IMR-90 (cell line): ENCODE data around the gene P2RX7. TPM values are rescaled to one million over a fixed set of nuclear protein-coding genes. Genes with fewer than 3 reads are reported as not detected.

Source experiments
- ATAC-seq: fragments of 200-7000 bp; cut with Tn5 transposase; 2 replicates; pipeline ENCODE4 v1.9.1; 2020; ENCODE audit warnings: low read depth, mild to moderate bottlenecking, moderate library complexity
- BruUV-seq: library from RNA; stranded (reverse); fragments of 400-500 nt; replicated peaks from 2 replicates; lab custom pipeline; 2021; lab: Mats Ljungman, UMichigan
- CTCF ChIA-PET: fragments of 300-600 bp; formaldehyde crosslinking; extraction: SDS; loops from one replicate; lab custom pipeline; 2021; ENCODE audit warnings: antibody characterized with exemption; lab: Yijun Ruan, JAX
- POLR2A ChIA-PET: fragments of 300-600 bp; sonication (Branson Sonifier 250); formaldehyde crosslinking; loops from one replicate; lab custom pipeline; 2022; ENCODE audit warnings: antibody characterized with exemption; ENCODE audit not compliant: unreplicated experiment; lab: Charles Lee
- DNase-seq: peaks from one replicate; pipeline ENCODE4 v3.0.0; 2013
- H2AFZ ChIP-seq: replicated peaks from 2 replicates; pipeline ENCODE3; 2013; ENCODE audit warnings: low read length, mild to moderate bottlenecking; ENCODE audit not compliant: poor library complexity
- H2AK5ac ChIP-seq: 2 replicates; pipeline ENCODE4 v1.6.1; 2013; ENCODE audit warnings: low read depth, low read length, inconsistent platforms
- H2AK9ac ChIP-seq: replicated peaks from 2 replicates; pipeline ENCODE3; 2013; ENCODE audit warnings: mild to moderate bottlenecking, low read depth, low read length, moderate library complexity; ENCODE audit not compliant: poor library complexity
- H2BK120ac ChIP-seq: 2 replicates; pipeline ENCODE4 v1.6.1; 2013; ENCODE audit warnings: low read depth, low read length, inconsistent platforms
- H2BK15ac ChIP-seq: 3 replicates; pipeline ENCODE4 v1.6.1; 2013; ENCODE audit warnings: low read depth, low read length, inconsistent platforms
- H2BK20ac ChIP-seq: 2 replicates; pipeline ENCODE4 v1.6.1; 2013; ENCODE audit warnings: low read depth, mild to moderate bottlenecking, inconsistent platforms, low read length, moderate library complexity
- H2BK5ac ChIP-seq: 2 replicates; pipeline ENCODE4 v1.6.1; 2013; ENCODE audit warnings: mild to moderate bottlenecking, low read depth, low read length, inconsistent platforms; ENCODE audit not compliant: poor library complexity, severe bottlenecking
- H3K14ac ChIP-seq: replicated peaks from 2 replicates; pipeline ENCODE4 v1.6.1; 2013; ENCODE audit warnings: low read depth, low read length, inconsistent platforms
- H3K18ac ChIP-seq: 2 replicates; pipeline ENCODE4 v1.6.1; 2013; ENCODE audit warnings: low read depth, low read length, control low read depth
- H3K23ac ChIP-seq: 2 replicates; pipeline ENCODE4 v1.6.1; 2013; ENCODE audit warnings: low read depth, low read length, inconsistent platforms
- H3K27ac ChIP-seq: 2 replicates; pipeline ENCODE4 v1.5.1; 2013; ENCODE audit warnings: mild to moderate bottlenecking, control low read depth, low read length; ENCODE audit not compliant: insufficient read depth
- H3K27me3 ChIP-seq: 2 replicates; pipeline ENCODE4 v1.6.1; 2013; ENCODE audit warnings: low read length; ENCODE audit not compliant: control insufficient read depth, insufficient read depth
- H3K36me3 ChIP-seq: 2 replicates; pipeline ENCODE4 v1.6.1; 2013; ENCODE audit warnings: low read length, mixed read lengths; ENCODE audit not compliant: control insufficient read depth, insufficient read depth
- H3K4ac ChIP-seq: 2 replicates; pipeline ENCODE4 v1.6.1; 2013; ENCODE audit warnings: low read depth, low read length, inconsistent platforms
- H3K4me1 ChIP-seq: 2 replicates; pipeline ENCODE4 v1.6.1; 2013; ENCODE audit warnings: low read length, mixed read lengths; ENCODE audit not compliant: control insufficient read depth, insufficient read depth
- H3K4me2 ChIP-seq: 2 replicates; pipeline ENCODE4 v1.6.1; 2013; ENCODE audit warnings: low read depth, mild to moderate bottlenecking, control low read depth, low read length, moderate library complexity
- H3K4me3 ChIP-seq: 2 replicates; pipeline ENCODE4 v1.5.1; 2013; ENCODE audit warnings: low read depth, mild to moderate bottlenecking, control low read depth, low read length, moderate library complexity; ENCODE audit not compliant: insufficient read depth
- H3K56ac ChIP-seq: 2 replicates; pipeline ENCODE4 v1.6.1; 2013; ENCODE audit warnings: low read length, inconsistent platforms; ENCODE audit not compliant: insufficient read depth; ENCODE audit errors: extremely low read depth
- H3K79me1 ChIP-seq, 2 experiments: 2 replicates each; pipeline ENCODE4 v1.6.1; 2013; ENCODE audit warnings: low read length in 2 of 2, inconsistent platforms in 1 of 2, low read depth in 1 of 2
- H3K9ac ChIP-seq: 2 replicates; pipeline ENCODE4 v1.6.1; 2013; ENCODE audit warnings: low read depth, low read length, control low read depth
- H3K9me1 ChIP-seq: 2 replicates; pipeline ENCODE4 v1.6.1; 2013; ENCODE audit warnings: low read length, inconsistent platforms; ENCODE audit not compliant: insufficient read depth
- H3K9me3 ChIP-seq: 2 replicates; pipeline ENCODE4 v1.6.1; 2013; ENCODE audit warnings: low read length; ENCODE audit not compliant: control insufficient read depth, insufficient read depth
- H4K20me1 ChIP-seq: 2 replicates; pipeline ENCODE4 v1.6.1; 2013; ENCODE audit warnings: low read length, inconsistent platforms; ENCODE audit not compliant: insufficient read depth
- H4K5ac ChIP-seq: 2 replicates; pipeline ENCODE4 v1.6.1; 2013; ENCODE audit warnings: mild to moderate bottlenecking, low read depth, low read length, control low read depth
- H4K8ac ChIP-seq, 2 experiments: 2 replicates each; pipeline ENCODE4 v1.6.1; 2013; ENCODE audit warnings: low read depth in 2 of 2, low read length in 2 of 2, control low read depth in 1 of 2, inconsistent platforms in 1 of 2
- H4K91ac ChIP-seq: 2 replicates; pipeline ENCODE4 v1.6.1; 2013; ENCODE audit warnings: low read depth, low read length, inconsistent platforms; ENCODE audit not compliant: insufficient read depth
- BHLHE40 ChIP-seq: fragments of 150-350 bp; IDR thresholded peaks from 2 replicates; pipeline ENCODE4 v1.6.1; 2016; ENCODE audit warnings: mild to moderate bottlenecking, low read depth, low read length
- ELK1 ChIP-seq: fragments of 150-350 bp; IDR thresholded peaks from 2 replicates; pipeline ENCODE4 v1.6.1; 2016; ENCODE audit warnings: low read depth, mild to moderate bottlenecking, low read length, moderate library complexity, borderline replicate concordance
- FOS ChIP-seq: fragments of 150-350 bp; IDR thresholded peaks from 2 replicates; pipeline ENCODE4 v1.6.1; 2016; ENCODE audit warnings: low read depth, low read length
- MAFK ChIP-seq: IDR thresholded peaks from 2 replicates; pipeline ENCODE4 v1.6.1; 2012; ENCODE audit warnings: low read depth, low read length, improper control_type of control experiment
- USF2 ChIP-seq: fragments of 150-350 bp; IDR thresholded peaks from 2 replicates; pipeline ENCODE4 v1.6.1; 2017; ENCODE audit warnings: mild to moderate bottlenecking, antibody characterized with exemption, low read length, low read depth
- WGBS, 2 experiments: methylation state at CpG; one replicate each; pipeline versions ENCODE4 v1.1.5 to v1.1.7; 2013; ENCODE audit warnings: missing lambda C conversion rate in 2 of 2; ENCODE audit not compliant: insufficient read length in 1 of 2; ENCODE audit errors: extremely low coverage in 2 of 2; 5-methylcytosine and 5-hydroxymethylcytosine counted together
- dilution Hi-C: fragments of 300-500 bp; cut with HindIII; formaldehyde crosslinking; loops from one replicate; pipeline ENCODE4 v1.14.3; 2018; ENCODE audit warnings: low sequenced_read_pairs; ENCODE audit not compliant: unreplicated experiment
- in situ Hi-C: fragments of 300-500 bp; cut with MboI; formaldehyde crosslinking; loops from 3 replicates; pipeline ENCODE4 v1.14.3; 2019; ENCODE audit warnings: low sequenced_read_pairs, inconsistent platforms, mixed read lengths
- intact Hi-C: fragments of 100-400 bp; cut with micrococcal nuclease; formaldehyde crosslinking; loops from 2 replicates; pipeline ENCODE4 v1.10.0; 2022
- polyA plus RNA-seq, 3 experiments: library from polyadenylated mRNA; depleted of rRNA; stranded (reverse); fragments of >200 nt; gene quantifications; 2 replicates each; pipeline ENCODE4 v1.2.3, GENCODE V29; 2012; ENCODE audit warnings: low replicate concordance in 1 of 3
- total RNA-seq: library from RNA; depleted of rRNA; stranded (reverse); fragments of >200 nt; gene quantifications from 2 replicates; pipeline ENCODE4 v1.2.3, GENCODE V29; 2012

P2RX7 gene
- total and polyA plus RNA-seq, 2 of the 4 experiments (the other 2 are of a cell fraction), result 0.07 to 0.18 TPM

- ChIA-PET POLR2A (interaction anchor here (0.6 kb wide), 1 partner anchor 60 kb away, joined by 3 read pairs; no protein-coding TSS in a partner anchor), CTCF (no interaction called here)
- intact Hi-C loops, result no loop called here
- no peak overlapping the region for H2BK20ac ChIP-seq
- no peak overlapping the region for H3K9ac ChIP-seq
- peaks cover 30% of the 10 kb centered on the region for H3K27me3 ChIP-seq
- H3K4me2 ChIP-seq, result no peak overlapping the region
- dilution Hi-C loops, result no loop called here
- H3K9me3 ChIP-seq, result no peaks in the 10 kb centered on the region
- H3K36me3 ChIP-seq, result no peaks in the 10 kb centered on the region
- no peak overlapping the region for H3K27ac ChIP-seq
- H2BK15ac ChIP-seq, result no peak overlapping the region
- H4K8ac ChIP-seq, result no peak overlapping the region
- no peak overlapping the region for H2AK9ac ChIP-seq
- H3K9me1 ChIP-seq, result no peaks in the 10 kb centered on the region
- H3K4ac ChIP-seq, result no peak overlapping the region
- no peak overlapping the region for H4K5ac ChIP-seq
- H3K23ac ChIP-seq, result no peak overlapping the region
- DNase-seq, result no peak
- no CpG with 5 or more reads among the region's 6 CpGs for WGBS, 2 experiments
- in situ Hi-C loops, result no loop called here
- ATAC-seq, result no peak
- no peak overlapping the region for H3K56ac ChIP-seq
- TF ChIP-seq BHLHE40 (no peak), USF2 (no peak), ELK1 (no peak), MAFK (no peak), FOS (no peak)
- no peak overlapping the region for H2AFZ ChIP-seq
- no peak overlapping the region for H2AK5ac ChIP-seq
- no peaks in the 10 kb centered on the region for H3K79me1 ChIP-seq
- H3K4me3 ChIP-seq, result no peak overlapping the region
- H3K14ac ChIP-seq, result no peak overlapping the region
- no peak overlapping the region for H3K18ac ChIP-seq
- H3K4me1 ChIP-seq, result peaks cover 8% of the 10 kb centered on the region
- H4K20me1 ChIP-seq, result no peaks in the 10 kb centered on the region
- BruUV-seq, result no TSS peak
- no peak overlapping the region for H4K91ac ChIP-seq
- H2BK5ac ChIP-seq, result no peak overlapping the region
- no peak overlapping the region for H2BK120ac ChIP-seq
Measured at GRCh38 chr12:121120323-121120722, 12.4 kb upstream of the P2RX7 start.
